ENCODE results near the gene CTBP1. TPM values are rescaled to one million over a fixed set of nuclear protein-coding genes. Genes with fewer than 3 reads are reported as not detected.

CTBP1 gene
- polyA plus RNA-seq, 1 donor (not counting 4 experiments of a cell fraction or from before 2014, with no cell fraction given): 46.9 TPM

- peaks cover 23% of the 10 kb centered on the region for H4K20me1 ChIP-seq (ENCODE audit: control insufficient read depth, extremely low read depth, insufficient read depth, low read length)
- H3K4me3 ChIP-seq (ENCODE audit: control insufficient read depth in 2 of 3, extremely low read depth in 1 of 3, insufficient read depth in 2 of 3, low read depth in 1 of 3, low read length in 3 of 3): no peak overlapping the region
- H3K27me3 ChIP-seq (ENCODE audit: control insufficient read depth, extremely low read depth, insufficient read depth, low read length): no peaks in the 10 kb centered on the region
- H3K4me2 ChIP-seq (ENCODE audit: control insufficient read depth, extremely low read depth, insufficient read depth, low read depth, low read length): no peak overlapping the region
- H3K4me1 ChIP-seq (ENCODE audit: control insufficient read depth, extremely low read depth, insufficient read depth, low read length): peaks cover 22% of the 10 kb centered on the region
- no peak overlapping the region for H3K27ac ChIP-seq (ENCODE audit: control insufficient read depth, insufficient read depth, low read length)
- no peaks in the 10 kb centered on the region for H3K9me3 ChIP-seq (ENCODE audit: control insufficient read depth, low read depth, low read length)
- DNase-seq (ENCODE audit: low read depth, low spot score): no peak
- H2AFZ ChIP-seq (ENCODE audit: control insufficient read depth, low read length): no peak overlapping the region
- H3K36me3 ChIP-seq (ENCODE audit: control insufficient read depth in 2 of 2, extremely low read depth in 1 of 2, insufficient read depth in 2 of 2, low read length in 2 of 2): peaks cover 42 to 44% of the 10 kb centered on the region in 2 experiments
- H3K9me1 ChIP-seq (ENCODE audit: control insufficient read depth, extremely low read depth, insufficient read depth, low read length): peaks cover 2% of the 10 kb centered on the region
- dilution Hi-C loops (cut with MboI; ENCODE audit: extremely low pct_ligation_motif_present, low sequenced_read_pairs): no loop called here
- FAIRE-seq: no peak
- TF ChIP-seq EZH2 (IDR thresholded peaks at IDR 0.05; ENCODE audit: low read length) (no peak), CTCF (optimal IDR thresholded peaks at IDR 0.05 in 1 of 3, IDR thresholded peaks at IDR 0.05 in 1 of 3, conservative IDR thresholded peaks at IDR 0.05 in 1 of 3; ENCODE audit: extremely low read depth in 1 of 3, insufficient read depth in 2 of 3, low read length in 3 of 3) (no peak)
- peaks cover 14% of the 10 kb centered on the region for H3K79me2 ChIP-seq (ENCODE audit: control insufficient read depth, insufficient read depth, low read length)
- H3K9ac ChIP-seq (ENCODE audit: control insufficient read depth, extremely low read depth, insufficient read depth, low read length): no peak overlapping the region
Observed at GRCh38 chr4:1227816-1228215, 21.1 kb downstream of the CTBP1 start.

DNA sequence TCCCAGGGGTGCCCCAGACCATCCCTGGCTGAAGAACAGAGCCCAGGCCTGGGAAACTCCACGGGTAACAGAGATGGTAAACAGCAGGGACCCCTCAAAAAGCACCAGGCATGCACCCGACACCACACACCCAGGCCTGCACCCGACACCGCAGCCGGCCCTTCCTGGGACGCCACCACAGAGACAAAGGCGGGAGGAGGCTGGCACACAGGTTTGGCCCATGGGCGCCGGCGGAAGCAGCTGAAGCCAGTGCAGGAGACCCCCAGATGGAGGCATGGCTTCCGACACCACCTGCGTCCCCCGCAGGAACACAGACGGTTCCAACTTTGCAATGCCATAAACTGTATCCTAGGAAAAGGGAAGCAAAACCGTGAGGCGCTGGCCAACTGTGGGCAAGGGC, 22.3 kb downstream of the CTBP1 start:
- H3K27ac ChIP-seq (ENCODE audit: control insufficient read depth, insufficient read depth, low read length): no peak overlapping the region
- H3K4me2 ChIP-seq (ENCODE audit: control insufficient read depth, extremely low read depth, insufficient read depth, low read depth, low read length): no peak overlapping the region
- peaks cover 40 to 42% of the 10 kb centered on the region in 2 experiments for H3K36me3 ChIP-seq (ENCODE audit: control insufficient read depth in 2 of 2, extremely low read depth in 1 of 2, insufficient read depth in 2 of 2, low read length in 2 of 2)
- no peaks in the 10 kb centered on the region for H3K9me1 ChIP-seq (ENCODE audit: control insufficient read depth, extremely low read depth, insufficient read depth, low read length)
- FAIRE-seq (no peak), DNase-seq (ENCODE audit: low read depth, low spot score) (no peak)
- H3K9me3 ChIP-seq (ENCODE audit: control insufficient read depth, low read depth, low read length): no peaks in the 10 kb centered on the region
- peaks cover 14% of the 10 kb centered on the region for H3K79me2 ChIP-seq (ENCODE audit: control insufficient read depth, insufficient read depth, low read length)
- H3K27me3 ChIP-seq (ENCODE audit: control insufficient read depth, extremely low read depth, insufficient read depth, low read length): no peaks in the 10 kb centered on the region
- H2AFZ ChIP-seq (ENCODE audit: control insufficient read depth, low read length): no peak overlapping the region
- TF ChIP-seq CTCF (optimal IDR thresholded peaks at IDR 0.05 in 1 of 3, IDR thresholded peaks at IDR 0.05 in 1 of 3, conservative IDR thresholded peaks at IDR 0.05 in 1 of 3; ENCODE audit: extremely low read depth in 1 of 3, insufficient read depth in 2 of 3, low read length in 3 of 3) (no peak), EZH2 (IDR thresholded peaks at IDR 0.05; ENCODE audit: low read length) (no peak)
- H3K4me1 ChIP-seq (ENCODE audit: control insufficient read depth, extremely low read depth, insufficient read depth, low read length): peaks cover 16% of the 10 kb centered on the region
- dilution Hi-C loops (cut with MboI; ENCODE audit: extremely low pct_ligation_motif_present, low sequenced_read_pairs): no loop called here
- H3K4me3 ChIP-seq (ENCODE audit: control insufficient read depth in 2 of 3, extremely low read depth in 1 of 3, insufficient read depth in 2 of 3, low read depth in 1 of 3, low read length in 3 of 3): no peak overlapping the region
- H4K20me1 ChIP-seq (ENCODE audit: control insufficient read depth, extremely low read depth, insufficient read depth, low read length): peaks cover 23% of the 10 kb centered on the region
- no peak overlapping the region for H3K9ac ChIP-seq (ENCODE audit: control insufficient read depth, extremely low read depth, insufficient read depth, low read length)

All from keratinocyte (primary cell).